ENCODE data around the gene SEZ6.

The SEZ6 gene

GRCh38 chr17:28928061-28928460 is 77.8 kb downstream of the SEZ6 start:
- no peak for DNase-seq

GRCh38 chr17:28926786-28927185 is 79.0 kb downstream of the SEZ6 start:
- DNase-seq: no peak

- no peak for DNase-seq
Measured at GRCh38 chr17:28926366-28926765, 79.5 kb downstream of the SEZ6 start.

GRCh38 chr17:28925912-28926365 is 79.9 kb downstream of the SEZ6 start:
- no peak for DNase-seq

- DNase-seq: no peak
Measured at GRCh38 chr17:28920201-28920600, 85.6 kb downstream of the SEZ6 start.

GRCh38 chr17:28918295-28918694 is 87.5 kb downstream of the SEZ6 start:
- DNase-seq: no peak

- no peak for DNase-seq
Measured at GRCh38 chr17:28917465-28917864, 88.4 kb downstream of the SEZ6 start.

GRCh38 chr17:28917029-28917428 is 88.8 kb downstream of the SEZ6 start:
- DNase-seq: no peak

- DNase-seq: peak; percentile 60
Measured at GRCh38 chr17:28916302-28916934, 89.4 kb downstream of the SEZ6 start.

GRCh38 chr17:28912938-28913333 is 92.9 kb downstream of the SEZ6 start:
- DNase-seq: no peak

GRCh38 chr17:28912281-28912937 is 93.4 kb downstream of the SEZ6 start:
- no peak for DNase-seq

GRCh38 chr17:28911411-28912045 is 94.3 kb downstream of the SEZ6 start:
- no peak for DNase-seq

GRCh38 chr17:28910534-28910933 is 95.3 kb downstream of the SEZ6 start:
- no peak for DNase-seq

GRCh38 chr17:28908640-28909167 is 97.1 kb downstream of the SEZ6 start:
- DNase-seq: no peak

GRCh38 chr17:28907709-28908475 is 97.9 kb downstream of the SEZ6 start:
- no peak for DNase-seq

- DNase-seq: no peak
Measured at GRCh38 chr17:28906706-28907438, 99.0 kb downstream of the SEZ6 start.

- DNase-seq: no peak
Measured at GRCh38 chr17:28906276-28906675, 99.6 kb downstream of the SEZ6 start.
